Muscle of back (tissue), 13 donors: ENCODE results near the gene RAB1B. TPM values are rescaled to one million over a fixed set of nuclear protein-coding genes. Genes with fewer than 3 reads are reported as not detected.
A peak's percentile ranks its signal among the peaks of the same experiment; 100 is the strongest.

ENCODE experiments used
- DNase-seq, 3 donors: peaks; one replicate each; pipeline versions ENCODE4 v3.0.0 to v3.0.0-alpha.2; 2013
- long read RNA-seq, 9 donors: transcript quantifications; one replicate each; lab custom pipeline, GENCODE V29; 2026
- polyA plus RNA-seq, 10 donors: library from polyadenylated mRNA; unstranded; fragments of 120-200 nt; gene quantifications; one replicate each; pipeline ENCODE4 v1.2.1, GENCODE V29; 2013; ENCODE audit not compliant: insufficient read length in 10 of 10

The RAB1B gene
- 100 to 1,000 TPM in 1 of 10 donors, 10 to 100 TPM in 9; 74.8 to 101 (median 86.7) TPM for polyA plus RNA-seq
- long read RNA-seq, donor 1, transcript RAB1B-201 (6 exons, 2,007 nt): major isoform, 32 of 37 reads
- long read RNA-seq, donor 1, partial matches to known transcripts: 5 of 37 reads
- long read RNA-seq, donor 1, other reads (novel, unspliced or antisense): 0 of 37 reads
- long read RNA-seq, donor 2, transcript RAB1B-201 (6 exons, 2,007 nt): major isoform, 26 of 26 reads
- long read RNA-seq, donor 2, partial matches to known transcripts: 0 of 26 reads
- long read RNA-seq, donor 2, other reads (novel, unspliced or antisense): 0 of 26 reads
- long read RNA-seq, donor 3: 0 reads
- long read RNA-seq, donor 4, transcript RAB1B-201 (6 exons, 2,007 nt): major isoform, 33 of 33 reads
- long read RNA-seq, donor 4, partial matches to known transcripts: 0 of 33 reads
- long read RNA-seq, donor 4, other reads (novel, unspliced or antisense): 0 of 33 reads
- long read RNA-seq, donor 5, transcript RAB1B-201 (6 exons, 2,007 nt): major isoform, 28 of 70 reads
- long read RNA-seq, donor 5, partial matches to known transcripts: 42 of 70 reads
- long read RNA-seq, donor 5, other reads (novel, unspliced or antisense): 0 of 70 reads
- long read RNA-seq, donor 6, transcript RAB1B-201 (6 exons, 2,007 nt): major isoform, 36 of 46 reads
- long read RNA-seq, donor 6, partial matches to known transcripts: 10 of 46 reads
- long read RNA-seq, donor 6, other reads (novel, unspliced or antisense): 0 of 46 reads
- long read RNA-seq, donor 7, transcript RAB1B-201 (6 exons, 2,007 nt): major isoform, 40 of 46 reads
- long read RNA-seq, donor 7, partial matches to known transcripts: 6 of 46 reads
- long read RNA-seq, donor 7, other reads (novel, unspliced or antisense): 0 of 46 reads
- long read RNA-seq, donor 8, transcript RAB1B-201 (6 exons, 2,007 nt): major isoform, 18 of 29 reads
- long read RNA-seq, donor 8, partial matches to known transcripts: 11 of 29 reads
- long read RNA-seq, donor 8, other reads (novel, unspliced or antisense): 0 of 29 reads
- long read RNA-seq, donor 9, partial matches to known transcripts: 0 of 4 reads
- long read RNA-seq, donor 9, other reads (novel, unspliced or antisense): 0 of 4 reads

- peak; percentile 100 for DNase-seq
Observed at GRCh38 chr11:66268244-66268951, at the start of gene RAB1B. Gene RAB1B, plus strand, starts transcription at chr11:66268639. Its CDS starts 41 bp downstream, at chr11:66268680.

- DNase-seq: no peak
Observed at GRCh38 chr11:66218846-66219620, 49.4 kb upstream of the RAB1B start.

DNA sequence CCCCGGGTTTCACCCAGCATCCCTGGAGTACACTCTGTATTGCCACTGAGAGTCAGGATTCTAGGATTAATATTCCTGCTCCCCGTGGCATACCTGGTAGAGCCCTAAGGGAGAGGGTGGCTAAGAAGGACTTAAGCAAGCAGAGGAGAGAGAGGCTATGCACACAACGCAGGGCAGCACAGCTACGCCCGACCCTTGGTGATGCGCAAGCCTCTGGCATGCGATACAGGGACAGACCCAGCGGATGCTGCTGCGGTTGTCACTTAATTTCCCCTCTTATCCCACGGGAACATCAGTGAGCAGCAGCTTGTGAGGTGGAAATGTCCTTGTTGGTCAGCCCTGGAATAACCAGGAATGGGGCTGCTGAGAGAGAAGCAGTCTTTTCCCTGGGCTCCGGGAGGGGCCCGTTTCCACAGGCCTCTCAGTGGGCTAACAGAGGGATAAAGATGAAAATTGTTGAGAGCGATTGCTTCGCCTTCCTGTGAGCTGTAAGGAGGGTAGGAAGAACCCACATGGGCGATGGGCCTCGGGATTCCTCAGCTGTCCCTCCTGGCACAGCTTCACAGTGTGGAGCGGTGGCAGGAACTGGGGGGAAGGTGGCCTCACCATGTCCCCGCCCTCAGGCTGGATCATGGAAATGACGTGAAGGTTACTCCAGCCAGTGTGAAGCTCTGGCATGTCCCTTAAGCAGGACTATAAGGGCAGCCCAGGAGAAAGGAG lies 48.4 kb upstream of the RAB1B start:
- DNase-seq: no peak

GRCh38 chr11:66220566-66220935 lies 47.9 kb upstream of the RAB1B start:
- DNase-seq: no peak

GRCh38 chr11:66221012-66221411 lies 47.4 kb upstream of the RAB1B start:
- no peak for DNase-seq

DNA sequence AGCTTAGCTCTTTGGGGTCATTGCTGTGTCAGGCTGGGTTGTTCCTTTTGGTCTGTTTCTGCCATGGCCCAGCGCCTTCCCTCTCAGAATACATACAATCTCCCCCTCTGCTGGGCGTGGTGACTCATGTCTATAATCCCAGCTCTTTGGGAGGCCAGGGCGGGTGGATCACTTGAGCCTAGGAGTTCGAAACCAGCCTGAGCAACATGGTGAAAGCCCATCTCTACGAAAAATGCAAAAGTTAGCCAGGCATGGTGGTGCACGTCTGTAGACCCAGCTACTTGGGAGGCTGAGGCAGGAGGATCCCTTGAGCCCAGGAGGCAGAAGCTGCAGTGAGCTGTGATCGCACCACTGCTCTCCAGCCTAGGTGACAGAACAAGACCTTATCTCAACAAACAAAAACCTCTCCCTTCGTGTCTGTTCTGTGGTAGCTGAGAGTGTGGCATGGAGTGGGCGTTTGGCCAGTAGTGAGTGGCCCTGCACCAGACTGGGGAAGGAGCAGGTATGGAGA lies 46.7 kb upstream of the RAB1B start:
- no peak for DNase-seq

DNA sequence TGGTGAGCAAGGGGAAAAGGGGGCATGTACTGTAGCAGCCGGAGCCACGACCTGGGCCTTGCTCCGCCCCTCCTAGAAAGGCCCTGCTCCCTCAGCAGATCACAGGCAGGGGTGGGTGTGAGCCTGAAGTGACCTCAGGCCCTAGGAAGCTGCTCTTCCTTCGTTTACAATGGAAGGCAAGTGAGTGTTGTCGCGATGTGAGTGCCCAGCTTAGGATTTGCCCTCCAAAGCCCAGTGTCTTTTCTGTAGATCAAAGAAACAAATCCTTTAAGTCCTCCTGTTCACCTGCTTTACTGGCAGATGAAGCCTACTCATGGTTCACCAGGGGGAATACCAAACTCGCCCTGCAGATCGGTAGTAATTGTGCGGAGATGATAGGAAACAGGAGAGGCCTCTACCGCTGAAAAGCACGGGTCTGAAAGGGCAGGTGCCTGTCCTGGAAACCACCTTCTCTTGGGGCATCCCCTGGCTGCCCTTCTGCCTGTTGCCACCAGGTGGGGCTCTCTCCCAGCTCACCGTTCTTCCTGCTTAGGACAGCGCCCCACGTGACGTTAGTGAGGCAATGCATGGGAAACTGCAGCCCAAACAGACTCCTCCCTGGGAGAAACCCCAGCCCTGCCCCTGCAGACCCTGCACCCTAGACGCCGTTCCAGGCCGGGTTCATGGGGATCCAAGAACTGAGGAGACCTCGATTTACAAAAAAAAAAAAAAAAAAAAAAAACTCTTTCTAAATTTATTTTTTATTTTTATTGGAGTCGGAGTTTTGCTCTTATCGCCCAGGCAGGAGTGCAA lies 45.9 kb upstream of the RAB1B start:
- peak; percentile 87 to 92 (median 91) for DNase-seq

GRCh38 chr11:66224226-66224855 lies 44.1 kb upstream of the RAB1B start:
- no peak for DNase-seq

- no peak for DNase-seq
Observed at GRCh38 chr11:66225066-66225465, 43.4 kb upstream of the RAB1B start.

GRCh38 chr11:66226101-66226500 lies 42.3 kb upstream of the RAB1B start:
- no peak for DNase-seq

- DNase-seq: no peak
Observed at GRCh38 chr11:66227700-66228099, 40.7 kb upstream of the RAB1B start.

DNA sequence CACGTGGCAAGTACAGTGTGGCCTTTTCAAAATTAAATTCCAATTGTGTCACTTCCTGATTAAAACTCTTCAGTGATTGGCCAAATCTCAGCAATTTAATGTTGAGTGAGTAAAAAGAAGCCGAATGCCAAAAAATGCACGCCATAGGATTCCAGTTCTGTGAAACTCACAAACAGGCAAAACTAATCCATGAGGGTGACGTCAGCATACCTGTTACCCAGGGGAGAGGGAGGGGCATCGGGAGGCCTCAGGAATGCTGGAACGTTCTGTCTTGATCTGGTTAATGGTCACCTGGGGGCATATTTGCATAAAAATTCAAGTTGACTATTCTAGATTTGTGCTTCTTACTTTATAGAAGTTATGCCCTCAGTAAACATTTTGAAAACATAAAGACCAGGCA lies 39.9 kb upstream of the RAB1B start:
- DNase-seq: no peak

DNA sequence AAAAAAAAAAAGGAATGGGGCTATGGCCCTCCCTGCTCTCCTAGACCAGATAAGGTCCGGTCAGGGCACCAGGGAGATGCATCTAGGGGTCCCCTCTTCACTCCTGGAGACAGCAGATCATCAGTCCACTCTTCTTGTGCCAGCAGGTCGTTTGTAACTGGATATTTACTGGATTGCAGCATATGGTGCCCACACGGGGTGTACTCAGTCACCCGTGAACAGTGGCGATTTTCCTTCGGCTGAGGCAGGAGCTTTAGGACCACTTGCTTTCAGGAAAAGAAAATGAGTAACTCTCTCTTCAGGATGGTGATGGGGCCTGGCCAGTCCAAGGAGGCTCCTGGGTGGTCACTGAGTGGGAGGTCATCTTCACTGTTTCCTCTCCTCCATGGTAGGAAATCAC lies 38.3 kb upstream of the RAB1B start:
- DNase-seq: no peak

GRCh38 chr11:66230978-66231377 lies 37.5 kb upstream of the RAB1B start:
- no peak for DNase-seq

GRCh38 chr11:66231561-66231960 lies 36.9 kb upstream of the RAB1B start:
- no peak for DNase-seq

- no peak for DNase-seq
Observed at GRCh38 chr11:66232769-66233168, 35.7 kb upstream of the RAB1B start.

DNA sequence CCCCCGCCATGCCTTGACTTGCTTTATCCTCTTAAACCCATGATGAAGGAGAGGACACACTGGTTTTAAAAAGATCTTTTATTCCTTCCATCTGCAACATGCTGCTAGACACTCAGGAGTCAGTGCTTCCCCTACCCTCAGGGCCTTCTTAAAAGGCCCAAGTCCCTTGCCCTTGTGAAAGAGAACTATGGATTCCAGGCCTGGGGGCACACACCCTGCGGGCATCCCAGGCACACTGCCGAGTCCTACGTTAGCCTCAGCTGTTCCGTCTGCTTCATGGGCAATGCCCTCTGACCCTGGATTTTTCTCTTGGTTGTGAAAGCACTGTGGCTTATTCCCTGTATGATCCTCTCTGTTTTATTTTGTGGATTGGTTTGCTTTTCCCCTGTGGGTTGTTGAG lies 35.1 kb upstream of the RAB1B start:
- DNase-seq: no peak

GRCh38 chr11:66235141-66235540 lies 33.3 kb upstream of the RAB1B start:
- DNase-seq: no peak

GRCh38 chr11:66237867-66238266 lies 30.6 kb upstream of the RAB1B start:
- no peak for DNase-seq
